GM18511 (cell line): Measurements from ENCODE around the gene ZNFX1.
"Not testable (repeated sequence)": the region's sequence is repeated elsewhere in the genome, so short reads cannot be mapped to it uniquely, and the experiment has no call there.

Source experiments
- ATAC-seq: cut with Tn5 transposase; IDR thresholded peaks from one replicate; pipeline ENCODE4 v1.9.1; 2021; ENCODE audit warnings: mild to moderate bottlenecking, moderate library complexity; ENCODE audit not compliant: unreplicated experiment

The ZNFX1 gene

GRCh38 chr20:49216991-49217578, 60.8 kb downstream of the ZNFX1 start:
- ATAC-seq = peak; percentile 48

GRCh38 chr20:49215232-49215631, 62.6 kb downstream of the ZNFX1 start:
- ATAC-seq = no peak

GRCh38 chr20:49214571-49214970, 63.3 kb downstream of the ZNFX1 start:
- ATAC-seq = no peak

- no peak for ATAC-seq
These were observed 67.1 kb downstream of the ZNFX1 start for GRCh38 chr20:49210757-49211110.

DNA sequence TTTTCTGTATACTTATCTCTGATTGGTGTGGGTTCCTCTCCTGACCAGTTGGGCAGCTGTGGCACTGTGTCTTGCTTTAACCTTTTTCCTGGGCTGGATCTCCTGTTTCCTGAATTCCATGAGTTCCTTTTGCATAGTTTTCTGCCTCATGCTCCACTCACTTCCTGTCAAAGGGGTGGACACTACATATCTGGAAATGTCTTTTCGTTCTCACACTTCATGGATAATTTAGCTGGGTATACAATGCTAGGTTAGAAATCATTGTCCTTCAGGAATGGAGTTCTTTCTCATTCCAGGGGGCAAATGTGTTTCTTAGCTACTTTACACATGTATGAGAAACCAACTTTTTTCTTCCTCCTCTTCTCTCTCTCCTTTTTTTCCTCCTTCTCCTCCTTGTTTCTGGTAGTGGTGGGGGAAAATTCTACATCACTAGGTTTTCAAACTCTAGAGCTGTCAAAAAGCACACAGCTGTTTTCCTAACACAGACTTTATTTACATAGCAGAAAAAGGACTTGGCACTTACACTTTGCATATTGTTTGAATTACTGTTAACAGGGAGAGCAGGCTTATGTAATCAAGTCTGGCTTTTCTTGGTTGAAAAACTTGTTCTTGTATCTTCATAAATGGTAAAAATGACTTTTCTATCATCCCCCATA, 67.6 kb downstream of the ZNFX1 start:
- ATAC-seq = no peak

DNA sequence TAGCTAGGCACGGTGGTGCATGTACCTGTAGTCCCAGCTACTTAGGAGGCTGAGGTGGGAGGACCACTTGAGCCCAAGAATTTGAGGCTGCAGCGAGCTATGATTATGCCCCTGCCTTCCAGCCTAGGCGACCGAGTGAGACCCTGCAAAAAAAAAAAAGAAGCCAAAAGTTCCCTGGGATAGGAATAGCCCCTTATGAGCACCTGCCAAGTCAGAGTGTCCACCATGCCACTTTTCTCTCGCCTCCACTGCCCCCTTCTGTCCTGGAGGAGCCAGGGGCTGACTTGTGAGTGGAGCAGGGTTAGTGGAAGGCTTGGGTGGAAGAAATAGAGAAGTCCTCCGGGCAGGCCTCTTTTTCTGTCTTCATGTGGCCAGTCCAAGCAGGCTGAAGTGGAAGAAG, 70.8 kb downstream of the ZNFX1 start:
- no peak for ATAC-seq

DNA sequence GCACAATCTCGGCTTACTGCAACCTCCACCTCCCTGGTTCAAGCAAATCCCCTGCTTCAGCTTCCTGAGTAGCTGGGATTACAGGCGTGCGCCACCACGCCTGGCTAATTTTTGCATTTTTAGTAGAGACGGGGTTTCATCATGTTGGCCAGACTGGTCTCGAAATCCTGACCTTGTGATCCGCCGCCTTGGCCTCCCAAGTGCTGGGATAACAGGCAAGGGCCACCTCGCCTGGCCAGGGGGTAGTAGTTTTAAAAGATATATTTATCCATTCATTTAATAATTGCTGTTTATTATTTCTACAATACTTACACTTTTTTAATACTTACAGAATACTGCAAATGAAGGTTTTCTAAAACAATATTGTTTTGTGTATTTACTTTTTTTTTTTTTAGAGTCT, 74.1 kb downstream of the ZNFX1 start:
- no peak for ATAC-seq

DNA sequence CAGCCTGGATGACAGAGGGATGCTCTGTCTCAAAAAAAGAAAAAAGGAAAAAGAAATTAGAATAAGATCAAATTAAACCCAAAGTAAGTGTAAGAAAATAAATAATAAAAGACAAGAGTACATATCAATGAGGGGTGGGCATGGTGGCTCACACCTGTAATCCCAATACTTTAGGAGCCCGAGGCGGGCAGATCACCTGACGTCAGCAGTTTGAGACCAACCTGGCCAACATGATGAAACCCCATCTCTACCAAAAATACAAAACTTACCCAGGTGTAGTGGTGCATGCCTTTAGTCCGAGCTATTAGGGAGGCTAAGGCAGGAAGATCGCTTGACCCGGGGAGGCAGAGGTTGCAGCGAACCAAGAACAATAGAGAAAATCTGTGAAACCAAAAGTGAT, 74.8 kb downstream of the ZNFX1 start:
- ATAC-seq = no peak

DNA sequence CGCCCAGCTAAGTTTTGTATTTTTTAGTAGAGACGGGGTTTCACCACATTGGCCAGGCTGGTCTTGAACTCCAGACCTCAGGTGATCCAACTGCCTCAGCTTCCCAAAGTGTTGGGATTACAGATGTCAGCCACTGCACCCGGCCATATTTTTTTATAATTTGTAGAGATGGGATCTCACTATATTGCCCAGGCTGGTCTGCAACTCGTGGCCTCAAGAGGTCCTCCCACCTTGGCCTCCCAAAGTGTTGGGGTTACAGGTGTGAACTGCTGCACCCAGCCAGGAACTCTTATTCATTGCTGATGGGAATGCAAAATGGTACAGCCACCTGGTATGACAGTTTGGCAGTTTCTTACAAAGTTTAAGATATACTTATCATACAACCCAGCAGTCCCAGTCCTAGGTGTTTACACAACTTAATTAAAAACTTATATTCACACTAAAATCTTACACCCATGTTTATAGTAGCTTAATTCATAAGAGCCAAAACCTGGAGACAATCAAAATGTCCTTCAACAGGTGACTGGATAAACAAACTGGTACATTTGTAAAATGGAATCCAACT, 78.0 kb downstream of the ZNFX1 start:
- no peak for ATAC-seq

DNA sequence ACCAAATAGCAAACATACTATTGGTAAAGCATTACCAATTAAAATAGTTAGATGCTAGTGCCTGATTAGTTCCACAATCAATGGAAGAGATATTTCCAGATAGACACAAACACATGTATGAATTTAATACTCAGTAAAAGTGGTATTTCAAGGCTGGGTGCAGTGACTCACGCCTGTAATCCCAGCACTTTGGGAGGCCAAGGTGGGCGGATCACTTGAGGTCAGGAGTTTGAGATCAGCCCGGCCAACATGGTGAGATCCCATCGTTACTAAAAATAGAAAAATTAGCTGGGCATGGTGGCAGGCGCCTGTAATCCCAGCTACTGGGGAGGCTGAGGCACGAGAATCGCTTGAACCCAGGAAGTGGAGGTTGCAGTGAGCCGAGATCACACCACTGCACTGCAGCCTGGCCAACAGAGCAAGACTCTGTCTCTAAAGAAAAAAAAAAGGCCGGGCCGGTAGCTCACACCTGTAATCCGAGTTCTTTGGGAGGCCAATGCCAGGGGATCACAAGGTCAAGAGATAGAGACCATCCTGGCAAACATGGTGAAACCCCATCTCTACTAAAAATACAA, 84.8 kb downstream of the ZNFX1 start:
- ATAC-seq = not testable (repeated sequence)
